ENCODE results near the gene TRHDE.

TRHDE gene

DNA sequence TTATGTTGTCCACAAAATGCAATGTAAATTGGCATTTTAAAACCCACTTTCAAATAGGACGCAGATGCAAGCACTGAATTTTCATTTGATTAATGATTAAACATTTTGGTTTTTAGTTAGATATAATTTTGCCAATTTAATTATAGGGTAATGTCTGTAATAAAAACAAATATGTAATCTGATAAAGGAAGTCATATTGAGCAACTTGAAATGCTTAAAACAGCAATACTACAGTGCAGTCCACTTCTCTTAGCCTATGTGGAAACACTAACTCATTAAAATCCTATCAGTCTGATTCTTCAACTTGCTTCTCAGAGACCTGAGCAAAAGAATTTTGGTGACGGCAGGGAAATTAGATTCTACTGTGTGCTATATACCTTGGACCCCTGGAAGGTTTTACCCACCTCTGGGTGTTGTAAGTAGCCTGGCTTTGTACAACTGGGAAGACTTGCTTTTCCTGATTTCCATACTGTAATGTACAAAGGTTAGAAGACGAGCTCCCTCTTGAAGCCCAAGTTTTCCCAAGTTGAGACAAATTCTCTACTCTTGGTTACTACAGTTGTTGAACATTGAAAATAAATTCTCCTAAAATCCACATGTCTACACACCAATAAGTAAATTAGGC lies 4.1 kb downstream of the TRHDE start:
- H2AFZ ChIP-seq (ENCODE audit: low read depth): no peak overlapping the region
- TF ChIP-seq, protein P1, sequence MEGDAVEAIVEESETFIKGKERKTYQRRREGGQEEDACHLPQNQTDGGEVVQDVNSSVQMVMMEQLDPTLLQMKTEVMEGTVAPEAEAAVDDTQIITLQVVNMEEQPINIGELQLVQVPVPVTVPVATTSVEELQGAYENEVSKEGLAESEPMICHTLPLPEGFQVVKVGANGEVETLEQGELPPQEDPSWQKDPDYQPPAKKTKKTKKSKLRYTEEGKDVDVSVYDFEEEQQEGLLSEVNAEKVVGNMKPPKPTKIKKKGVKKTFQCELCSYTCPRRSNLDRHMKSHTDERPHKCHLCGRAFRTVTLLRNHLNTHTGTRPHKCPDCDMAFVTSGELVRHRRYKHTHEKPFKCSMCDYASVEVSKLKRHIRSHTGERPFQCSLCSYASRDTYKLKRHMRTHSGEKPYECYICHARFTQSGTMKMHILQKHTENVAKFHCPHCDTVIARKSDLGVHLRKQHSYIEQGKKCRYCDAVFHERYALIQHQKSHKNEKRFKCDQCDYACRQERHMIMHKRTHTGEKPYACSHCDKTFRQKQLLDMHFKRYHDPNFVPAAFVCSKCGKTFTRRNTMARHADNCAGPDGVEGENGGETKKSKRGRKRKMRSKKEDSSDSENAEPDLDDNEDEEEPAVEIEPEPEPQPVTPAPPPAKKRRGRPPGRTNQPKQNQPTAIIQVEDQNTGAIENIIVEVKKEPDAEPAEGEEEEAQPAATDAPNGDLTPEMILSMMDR (conservative IDR thresholded peaks at IDR 0.05; ENCODE audit: low read depth, low read length): no peak
- no peak overlapping the region for H3K4me3 ChIP-seq (IDR thresholded peaks at IDR 0.05; ENCODE audit: insufficient read depth, low read depth, low read length)
- no peak overlapping the region for H3K9ac ChIP-seq
- no peaks in the 10 kb centered on the region for H3K4me1 ChIP-seq (ENCODE audit: low read depth, poor library complexity, severe bottlenecking)
- no peak overlapping the region for H3K27ac ChIP-seq
- H4K20me1 ChIP-seq (ENCODE audit: insufficient read depth): no peaks in the 10 kb centered on the region
- no peaks in the 10 kb centered on the region for H3K79me2 ChIP-seq (ENCODE audit: insufficient read depth, low read depth)
- no peaks in the 10 kb centered on the region for H3K36me3 ChIP-seq (ENCODE audit: insufficient read depth)
- H3K4me2 ChIP-seq: no peak overlapping the region
- no peaks in the 10 kb centered on the region for H3K27me3 ChIP-seq (ENCODE audit: insufficient read depth, low read depth)

DNA sequence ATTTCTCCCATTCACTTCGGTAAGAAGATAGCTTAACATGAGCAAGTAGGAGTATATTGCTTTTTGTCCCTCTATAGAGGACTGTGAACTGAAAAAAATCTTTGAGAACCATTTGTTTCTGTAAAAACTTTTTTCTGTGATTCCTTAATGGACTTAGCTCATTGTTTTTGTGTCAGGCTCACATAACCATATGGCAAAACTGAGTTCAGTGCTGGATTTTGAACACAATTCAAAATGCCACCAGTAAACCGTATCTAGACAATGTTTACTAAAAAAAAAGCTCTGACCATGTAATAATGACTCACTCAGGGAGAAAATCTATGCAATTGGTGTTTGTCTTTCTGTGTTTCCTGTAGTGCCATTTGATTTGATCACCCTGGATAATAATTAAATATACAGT lies 5.2 kb downstream of the TRHDE start:
- Histone ChIP-seq H3K4me3 (IDR thresholded peaks at IDR 0.05; ENCODE audit: insufficient read depth, low read depth, low read length) (no peak overlapping the region), H3K27ac (no peak overlapping the region), H3K9ac (no peak overlapping the region), H3K4me2 (no peak overlapping the region), H4K20me1 (ENCODE audit: insufficient read depth) (no peaks in the 10 kb centered on the region), H3K36me3 (ENCODE audit: insufficient read depth) (no peaks in the 10 kb centered on the region), H3K79me2 (ENCODE audit: insufficient read depth, low read depth) (no peaks in the 10 kb centered on the region), H2AFZ (ENCODE audit: low read depth) (no peak overlapping the region), H3K27me3 (ENCODE audit: insufficient read depth, low read depth) (no peaks in the 10 kb centered on the region), H3K4me1 (ENCODE audit: low read depth, poor library complexity, severe bottlenecking) (no peaks in the 10 kb centered on the region)
- TF ChIP-seq, protein P1 (conservative IDR thresholded peaks at IDR 0.05; ENCODE audit: low read depth, low read length): no peak

DNA sequence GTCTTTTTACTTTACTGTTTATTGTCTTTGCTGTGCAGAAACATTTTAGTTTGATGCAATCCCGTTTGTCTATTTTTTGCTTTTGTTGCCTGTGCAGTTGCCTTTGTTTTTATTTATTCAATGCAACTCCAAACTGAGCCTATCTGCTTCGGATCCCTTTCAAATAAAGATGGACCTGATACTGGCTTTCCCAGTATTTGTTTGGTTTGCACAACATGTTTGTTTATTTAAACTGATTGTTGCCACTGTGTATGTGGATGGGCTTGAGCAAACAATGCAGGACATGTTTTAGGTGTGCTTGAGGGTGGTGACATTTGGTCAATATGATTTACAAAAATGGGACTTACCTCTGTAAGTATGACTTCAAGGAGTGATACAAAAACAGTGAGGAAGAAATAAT lies 6.7 kb downstream of the TRHDE start:
- TF ChIP-seq, protein P1 (conservative IDR thresholded peaks at IDR 0.05; ENCODE audit: low read depth, low read length): no peak
- Histone ChIP-seq H3K27ac (no peak overlapping the region), H3K4me3 (IDR thresholded peaks at IDR 0.05; ENCODE audit: insufficient read depth, low read depth, low read length) (no peak overlapping the region), H3K79me2 (ENCODE audit: insufficient read depth, low read depth) (no peaks in the 10 kb centered on the region), H3K36me3 (ENCODE audit: insufficient read depth) (no peaks in the 10 kb centered on the region), H2AFZ (ENCODE audit: low read depth) (no peak overlapping the region), H4K20me1 (ENCODE audit: insufficient read depth) (no peaks in the 10 kb centered on the region), H3K4me1 (ENCODE audit: low read depth, poor library complexity, severe bottlenecking) (no peaks in the 10 kb centered on the region), H3K9ac (no peak overlapping the region), H3K4me2 (no peak overlapping the region), H3K27me3 (ENCODE audit: insufficient read depth, low read depth) (no peaks in the 10 kb centered on the region)

DNA sequence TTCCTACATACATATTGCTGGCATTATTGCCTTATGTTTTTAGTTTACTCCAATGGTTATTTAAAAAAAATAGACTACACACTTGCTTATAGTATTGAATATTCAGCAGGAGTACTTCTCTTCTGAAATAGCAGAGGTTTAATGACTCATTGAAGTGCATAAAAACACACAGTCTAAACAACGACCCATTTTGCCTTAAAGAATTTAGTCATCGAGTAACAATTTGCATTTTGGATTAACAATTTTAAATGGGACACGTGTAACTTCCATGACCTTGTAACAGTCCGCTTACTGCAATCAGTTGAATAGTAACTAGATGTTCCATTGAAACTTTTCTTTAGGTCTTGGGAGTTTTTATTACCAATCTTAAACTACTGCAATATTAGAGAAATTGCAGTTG lies 9.0 kb downstream of the TRHDE start:
- no peak overlapping the region for H3K27ac ChIP-seq
- no peaks in the 10 kb centered on the region for H4K20me1 ChIP-seq (ENCODE audit: insufficient read depth)
- no peaks in the 10 kb centered on the region for H3K36me3 ChIP-seq (ENCODE audit: insufficient read depth)
- H3K9ac ChIP-seq: no peak overlapping the region
- H3K79me2 ChIP-seq (ENCODE audit: insufficient read depth, low read depth): no peaks in the 10 kb centered on the region
- H3K4me3 ChIP-seq (IDR thresholded peaks at IDR 0.05; ENCODE audit: insufficient read depth, low read depth, low read length): no peak overlapping the region
- no peak overlapping the region for H3K4me2 ChIP-seq
- H3K4me1 ChIP-seq (ENCODE audit: low read depth, poor library complexity, severe bottlenecking): no peaks in the 10 kb centered on the region
- H3K27me3 ChIP-seq (ENCODE audit: insufficient read depth, low read depth): no peaks in the 10 kb centered on the region
- TF ChIP-seq, protein P1 (conservative IDR thresholded peaks at IDR 0.05; ENCODE audit: low read depth, low read length): no peak
- H2AFZ ChIP-seq (ENCODE audit: low read depth): no peak overlapping the region
